ENCODE data around the gene FOXO1. TPM values are rescaled to one million over a fixed set of nuclear protein-coding genes. Genes with fewer than 3 reads are reported as not detected.
"Not testable (repeated sequence)": the region's sequence is repeated elsewhere in the genome, so short reads cannot be mapped to it uniquely, and the experiment has no call there.

FOXO1 gene
- total RNA-seq, 2 donors from 2014 or later, result 41.7 to 60.9 TPM

- DNase-seq (ENCODE audit: low spot score) (no peak), ATAC-seq (ENCODE audit: insufficient number of reproducible peaks, low FRiP score, low read depth) (no peak)
- H3K4me1 ChIP-seq (ENCODE audit: control insufficient read depth in 1 of 2, low read depth in 2 of 2), result peaks cover 24 to 35% of the 10 kb centered on the region in 2 donors
- peak overlapping the region; percentile 95 to 98 for H3K27ac ChIP-seq
- H3K4me3 ChIP-seq, result peak overlapping the region; percentile 97
- H3K36me3 ChIP-seq, result no peaks in the 10 kb centered on the region
- no peaks in the 10 kb centered on the region for H3K9me3 ChIP-seq
- TF ChIP-seq CTCF (IDR thresholded peaks at IDR 0.05), result no peak
- H3K27me3 ChIP-seq (replicated peaks; ENCODE audit: insufficient read depth), result no peaks in the 10 kb centered on the region
These were observed 1.1 kb downstream of the FOXO1 start for GRCh38 chr13:40665126-40666044.

DNA sequence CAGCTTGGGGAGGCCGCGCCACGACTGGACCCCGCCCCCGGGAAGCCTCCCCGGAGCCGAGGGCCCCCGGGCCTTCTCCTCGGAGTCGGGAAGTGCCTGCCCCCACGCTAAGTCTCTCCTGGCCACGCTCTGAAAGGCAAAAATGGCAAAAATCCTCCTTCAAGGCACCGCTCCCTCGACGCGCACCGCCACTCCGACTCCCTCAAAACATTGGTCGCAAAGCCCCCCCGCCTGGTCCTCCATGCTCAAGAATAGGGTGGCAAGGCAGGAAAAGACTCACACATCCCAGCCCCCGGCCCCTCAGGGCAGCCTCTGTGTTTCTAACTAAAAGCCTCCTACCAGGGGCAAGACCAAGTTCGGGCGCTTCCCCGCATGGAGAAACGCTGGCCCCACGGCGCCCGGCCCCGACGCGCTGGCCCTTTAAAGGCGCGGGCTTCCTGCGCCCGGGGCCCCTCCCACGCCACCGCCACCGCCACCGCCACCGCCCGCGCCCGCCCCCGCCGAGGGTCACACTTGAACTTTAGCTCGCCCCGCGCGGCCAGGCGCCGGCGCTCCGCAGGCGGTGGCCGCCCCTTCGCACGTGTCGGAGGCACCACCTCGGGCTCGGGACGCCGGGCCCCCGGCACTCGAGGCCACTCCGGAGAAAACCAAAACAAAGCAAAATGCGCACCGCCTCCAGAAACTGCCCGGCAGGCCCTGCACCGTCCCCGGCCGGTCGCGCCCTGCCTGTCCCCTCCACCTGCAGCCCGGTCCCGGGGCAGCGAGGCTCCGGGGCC lies 1.9 kb downstream of the FOXO1 start:
- ATAC-seq (ENCODE audit: insufficient number of reproducible peaks, low FRiP score, low read depth) (peak; percentile 51), DNase-seq (ENCODE audit: low spot score) (peak; percentile 36)
- Histone ChIP-seq H3K9me3 (no peaks in the 10 kb centered on the region), H3K27ac (peak overlapping the region; percentile 95 to 98), H3K4me1 (ENCODE audit: control insufficient read depth in 1 of 2, low read depth in 2 of 2) (peaks cover 33 to 44% of the 10 kb centered on the region in 2 donors), H3K4me3 (peak overlapping the region; percentile 97), H3K27me3 (replicated peaks; ENCODE audit: insufficient read depth) (no peaks in the 10 kb centered on the region), H3K36me3 (no peaks in the 10 kb centered on the region)
- TF ChIP-seq CTCF (IDR thresholded peaks at IDR 0.05), result no peak

- ATAC-seq (ENCODE audit: insufficient number of reproducible peaks, low FRiP score, low read depth); DNase-seq (ENCODE audit: low spot score); H3K27me3 ChIP-seq (replicated peaks; ENCODE audit: insufficient read depth); H3K9me3 ChIP-seq; H3K36me3 ChIP-seq: not testable (repeated sequence)
- Histone ChIP-seq H3K4me3 (peak overlapping the region; percentile 97), H3K4me1 (ENCODE audit: control insufficient read depth in 1 of 2, low read depth in 2 of 2) (peaks cover 35 to 47% of the 10 kb centered on the region in 2 donors), H3K27ac (peak overlapping the region; percentile 95 to 98)
These were observed 2.4 kb downstream of the FOXO1 start for GRCh38 chr13:40664100-40664349.

- Histone ChIP-seq H3K4me1 (ENCODE audit: control insufficient read depth in 1 of 2, low read depth in 2 of 2) (peaks cover 37 to 57% of the 10 kb centered on the region in 2 donors), H3K27ac (peak overlapping the region; percentile 0 to 95)
- ATAC-seq (ENCODE audit: insufficient number of reproducible peaks, low FRiP score, low read depth), result no peak
These were observed 3.6 kb downstream of the FOXO1 start for GRCh38 chr13:40662866-40663265.

More at GRCh38 chr13:40662866-40663265, 3.6 kb downstream of the FOXO1 start:
- H3K27me3 ChIP-seq (replicated peaks; ENCODE audit: insufficient read depth), result no peaks in the 10 kb centered on the region
- H3K36me3 ChIP-seq, result no peaks in the 10 kb centered on the region
- DNase-seq (ENCODE audit: low spot score), result no peak
- H3K9me3 ChIP-seq, result no peaks in the 10 kb centered on the region
- no peak for TF ChIP-seq CTCF (IDR thresholded peaks at IDR 0.05)
- peak overlapping the region; percentile 97 for H3K4me3 ChIP-seq

All from thoracic aorta (tissue), 2 donors.